Measurements from ENCODE around the gene PTPN1. TPM values are rescaled to one million over a fixed set of nuclear protein-coding genes. Genes with fewer than 3 reads are reported as not detected.
A peak's percentile ranks its signal among the peaks of the same experiment; 100 is the strongest.

Gene PTPN1
- total and polyA plus RNA-seq, 2 of the 13 experiments (the other 11 are each of a cell fraction or from before 2014, with no cell fraction given), result 17.7 to 37.2 TPM

DNA sequence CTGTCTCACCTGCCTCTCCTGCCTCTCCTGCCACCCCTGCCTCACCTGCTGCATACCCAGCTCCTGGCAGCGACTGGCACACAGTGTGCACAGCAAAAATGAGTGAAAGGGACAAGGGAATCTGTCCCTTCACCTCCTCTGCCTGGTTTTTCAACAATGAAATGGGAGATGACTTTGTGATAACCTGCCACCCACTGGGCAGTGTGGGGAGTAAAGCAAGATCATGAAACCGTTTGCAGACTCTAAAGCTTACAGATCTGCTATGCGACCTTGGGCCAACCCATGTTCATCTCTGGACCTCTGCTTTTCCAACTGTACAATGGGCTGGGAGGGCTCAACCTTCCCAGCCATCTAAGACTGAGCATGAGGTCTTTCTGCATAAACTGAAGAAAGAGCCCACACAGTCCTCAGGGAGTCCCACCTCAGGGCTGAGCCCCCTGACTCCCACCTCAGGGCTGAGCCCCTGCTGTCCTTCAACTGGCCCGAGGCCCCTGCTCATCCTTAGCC, 100.1 kb downstream of the PTPN1 start:
- peaks cover 2 to 11% of the 10 kb centered on the region in 2 experiments; a peak in 1 of 5 replicates for H3K27me3 ChIP-seq (ENCODE audit: control insufficient read depth in 1 of 2, insufficient read depth in 2 of 2, low read length in 2 of 2)
- H3K79me2 ChIP-seq (ENCODE audit: insufficient read depth, low read length), result no peaks in the 10 kb centered on the region
- no peak overlapping the region for H3K4me2 ChIP-seq (ENCODE audit: low read depth, low read length)
- no peak overlapping the region for H3K4me3 ChIP-seq (replicated peaks in 1 of 3; ENCODE audit: insufficient read depth in 1 of 3, low read depth in 2 of 3, low read length in 3 of 3)
- CTCF ChIA-PET (ENCODE audit: low intra/inter-chr PET ratio, low total read pairs), result interaction anchor here (1.1 kb wide), 1 partner anchor 423 kb away, joined by 3 read pairs; no protein-coding TSS in a partner anchor
- H3K9ac ChIP-seq (ENCODE audit: insufficient read depth, low read depth, low read length), result no peak overlapping the region
- in situ Hi-C loops (cut with HindIII; ENCODE audit: extremely low pct_ligation_motif_present, low pct_unique_long_range_greater_than_20kb), result no loop called here
- H2AFZ ChIP-seq (ENCODE audit: low read length), result no peak overlapping the region
- no peaks in the 10 kb centered on the region for H3K9me3 ChIP-seq (ENCODE audit: low read length)
- H3K36me3 ChIP-seq (replicated peaks in 1 of 2; ENCODE audit: control insufficient read depth in 1 of 2, insufficient read depth in 2 of 2, low read length in 2 of 2), result no peaks in the 10 kb centered on the region
- H4K20me1 ChIP-seq (ENCODE audit: insufficient read depth, low read length), result no peaks in the 10 kb centered on the region
- FAIRE-seq (peak; percentile 66), ATAC-seq (peak; percentile 63), DNase-seq (ENCODE audit: low spot score) (peak; percentile 41)
- intact Hi-C loops (cut with micrococcal nuclease; ENCODE audit: unreplicated experiment), result no loop called here
- peak; percentile 36; the same call in 1 of the 2 replicates for TF ChIP-seq SMC3 (IDR thresholded peaks at IDR 0.05; ENCODE audit: low read length)
- no peak for TF ChIP-seq ZNF30 (CRISPR knock-in tag; IDR thresholded peaks at IDR 0.05)
- TF ChIP-seq ZNF530 (CRISPR knock-in tag; IDR thresholded peaks at IDR 0.05; ENCODE audit: low read depth), result no peak
- no peak for TF ChIP-seq ZNF225 (CRISPR knock-in tag; IDR thresholded peaks at IDR 0.05)
- no peak for TF ChIP-seq JUNB (CRISPR knock-in tag; IDR thresholded peaks at IDR 0.05; ENCODE audit: borderline replicate concordance)
- 0 out of 2 replicates have a peak, but pooled peaks have one; percentile 6 for TF ChIP-seq ZNF7 (CRISPR knock-in tag; IDR thresholded peaks at IDR 0.05)
- no peak for TF ChIP-seq ZSCAN29 (CRISPR knock-in tag; conservative IDR thresholded peaks at IDR 0.05)
- peak; percentile 96 for TF ChIP-seq ZNF629 (CRISPR knock-in tag; conservative IDR thresholded peaks at IDR 0.05)
- TF ChIP-seq, protein P1, sequence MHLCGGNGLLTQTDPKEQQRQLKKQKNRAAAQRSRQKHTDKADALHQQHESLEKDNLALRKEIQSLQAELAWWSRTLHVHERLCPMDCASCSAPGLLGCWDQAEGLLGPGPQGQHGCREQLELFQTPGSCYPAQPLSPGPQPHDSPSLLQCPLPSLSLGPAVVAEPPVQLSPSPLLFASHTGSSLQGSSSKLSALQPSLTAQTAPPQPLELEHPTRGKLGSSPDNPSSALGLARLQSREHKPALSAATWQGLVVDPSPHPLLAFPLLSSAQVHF (CRISPR knock-in tag; IDR thresholded peaks at IDR 0.05), result no peak
- TF ChIP-seq ZMYM3 (CRISPR knock-in tag; IDR thresholded peaks at IDR 0.05), result peak; percentile 93
- no peak for TF ChIP-seq ZSCAN25 (CRISPR knock-in tag; IDR thresholded peaks at IDR 0.05)
- TF ChIP-seq TBL1XR1 (IDR thresholded peaks at IDR 0.05; ENCODE audit: borderline replicate concordance, low read length, partially characterized antibody), result no peak
- TF ChIP-seq KDM1A (CRISPR knock-in tag; IDR thresholded peaks at IDR 0.05), result peak; percentile 66; the same call in 1 of the 2 replicates
- TF ChIP-seq, protein P2, sequence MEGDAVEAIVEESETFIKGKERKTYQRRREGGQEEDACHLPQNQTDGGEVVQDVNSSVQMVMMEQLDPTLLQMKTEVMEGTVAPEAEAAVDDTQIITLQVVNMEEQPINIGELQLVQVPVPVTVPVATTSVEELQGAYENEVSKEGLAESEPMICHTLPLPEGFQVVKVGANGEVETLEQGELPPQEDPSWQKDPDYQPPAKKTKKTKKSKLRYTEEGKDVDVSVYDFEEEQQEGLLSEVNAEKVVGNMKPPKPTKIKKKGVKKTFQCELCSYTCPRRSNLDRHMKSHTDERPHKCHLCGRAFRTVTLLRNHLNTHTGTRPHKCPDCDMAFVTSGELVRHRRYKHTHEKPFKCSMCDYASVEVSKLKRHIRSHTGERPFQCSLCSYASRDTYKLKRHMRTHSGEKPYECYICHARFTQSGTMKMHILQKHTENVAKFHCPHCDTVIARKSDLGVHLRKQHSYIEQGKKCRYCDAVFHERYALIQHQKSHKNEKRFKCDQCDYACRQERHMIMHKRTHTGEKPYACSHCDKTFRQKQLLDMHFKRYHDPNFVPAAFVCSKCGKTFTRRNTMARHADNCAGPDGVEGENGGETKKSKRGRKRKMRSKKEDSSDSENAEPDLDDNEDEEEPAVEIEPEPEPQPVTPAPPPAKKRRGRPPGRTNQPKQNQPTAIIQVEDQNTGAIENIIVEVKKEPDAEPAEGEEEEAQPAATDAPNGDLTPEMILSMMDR (CRISPR knock-in tag; IDR thresholded peaks at IDR 0.05), result peak; percentile 59
- TF ChIP-seq ZNF562 (CRISPR knock-in tag; IDR thresholded peaks at IDR 0.05; ENCODE audit: borderline replicate concordance), result no peak
- TF ChIP-seq SIN3B (IDR thresholded peaks at IDR 0.05; ENCODE audit: low read length), result no peak
- TF ChIP-seq EZH2 (conservative IDR thresholded peaks at IDR 0.05; ENCODE audit: low read depth, low read length), result no peak
- TF ChIP-seq ZNF703 (CRISPR knock-in tag; IDR thresholded peaks at IDR 0.05; ENCODE audit: borderline replicate concordance), result no peak
- TF ChIP-seq STAG1 (CRISPR knock-in tag; IDR thresholded peaks at IDR 0.05), result peak; percentile 49
- TF ChIP-seq, protein P3, sequence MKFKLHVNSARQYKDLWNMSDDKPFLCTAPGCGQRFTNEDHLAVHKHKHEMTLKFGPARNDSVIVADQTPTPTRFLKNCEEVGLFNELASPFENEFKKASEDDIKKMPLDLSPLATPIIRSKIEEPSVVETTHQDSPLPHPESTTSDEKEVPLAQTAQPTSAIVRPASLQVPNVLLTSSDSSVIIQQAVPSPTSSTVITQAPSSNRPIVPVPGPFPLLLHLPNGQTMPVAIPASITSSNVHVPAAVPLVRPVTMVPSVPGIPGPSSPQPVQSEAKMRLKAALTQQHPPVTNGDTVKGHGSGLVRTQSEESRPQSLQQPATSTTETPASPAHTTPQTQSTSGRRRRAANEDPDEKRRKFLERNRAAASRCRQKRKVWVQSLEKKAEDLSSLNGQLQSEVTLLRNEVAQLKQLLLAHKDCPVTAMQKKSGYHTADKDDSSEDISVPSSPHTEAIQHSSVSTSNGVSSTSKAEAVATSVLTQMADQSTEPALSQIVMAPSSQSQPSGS (CRISPR knock-in tag; IDR thresholded peaks at IDR 0.05), result no peak
- TF ChIP-seq ZNF274 (CRISPR knock-in tag; IDR thresholded peaks at IDR 0.05), result no peak
- no peak for TF ChIP-seq ATAD3A (CRISPR knock-in tag; IDR thresholded peaks at IDR 0.05)
- TF ChIP-seq CHD4 (IDR thresholded peaks at IDR 0.05; ENCODE audit: borderline replicate concordance, low read length), result no peak
- no TSS peak for BruUV-seq (replicated peaks)
- no peak overlapping the region for H3K27ac ChIP-seq (ENCODE audit: extremely low read length, insufficient read depth, low read length)
- H3K4me1 ChIP-seq (ENCODE audit: insufficient read depth, low read length), result no peaks in the 10 kb centered on the region; the same call in 1 of the 2 replicates
- POLR2A ChIA-PET, result no interaction called here
- WGBS (ENCODE audit: low lambda C conversion rate), result 6% methylated on average over 4 of the region's 4 CpGs
